ENCODE results near the gene POM121.
"Not testable (repeated sequence)": the region's sequence is repeated elsewhere in the genome, so short reads cannot be mapped to it uniquely, and the experiment has no call there.

POM121 gene

DNA sequence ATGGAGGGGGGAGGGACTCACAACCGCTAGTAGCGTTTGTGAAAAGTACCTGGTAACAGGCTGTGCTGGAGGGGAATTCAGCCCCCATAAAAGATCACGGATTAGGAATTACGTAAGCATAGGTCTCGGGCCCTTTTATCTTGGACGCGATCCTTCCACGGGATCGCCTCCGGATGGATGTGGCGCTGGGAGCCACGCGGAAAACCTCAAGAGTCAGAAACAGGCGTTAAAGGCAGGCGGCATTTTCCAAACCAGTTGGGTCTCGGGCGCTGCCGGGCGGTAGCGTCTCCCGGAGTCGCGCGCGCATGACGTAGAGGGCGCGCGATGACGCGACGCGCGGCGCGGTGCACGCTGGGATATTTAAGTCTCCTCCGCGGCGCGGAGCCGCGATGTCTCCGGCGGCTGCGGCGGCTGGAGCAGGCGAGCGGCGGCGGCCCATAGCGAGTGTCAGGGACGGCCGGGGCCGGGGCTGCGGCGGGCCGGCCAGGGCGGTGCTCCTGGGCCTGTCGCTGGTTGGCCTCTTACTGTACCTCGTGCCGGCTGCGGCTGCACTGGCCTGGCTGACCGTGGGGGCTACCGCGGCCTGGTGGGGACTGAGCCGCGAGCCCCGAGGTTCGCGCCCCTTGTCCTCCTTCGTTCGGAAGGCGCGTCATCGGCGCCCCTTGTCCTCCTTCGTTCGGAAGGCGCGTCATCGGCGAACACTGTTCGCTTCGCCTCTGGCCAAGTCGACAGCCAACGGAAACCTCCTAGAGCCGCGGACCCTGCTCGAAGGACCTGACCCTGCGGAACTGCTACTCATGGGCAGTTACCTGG lies at the start of gene POM121:
TSS of gene POM121 (plus strand) at position 363 of the 813 bp plus-strand sequence. CDS start at position 390, 27 bp downstream.
- peak; percentile 74 for DNase-seq (ENCODE audit: low read depth)

DNA sequence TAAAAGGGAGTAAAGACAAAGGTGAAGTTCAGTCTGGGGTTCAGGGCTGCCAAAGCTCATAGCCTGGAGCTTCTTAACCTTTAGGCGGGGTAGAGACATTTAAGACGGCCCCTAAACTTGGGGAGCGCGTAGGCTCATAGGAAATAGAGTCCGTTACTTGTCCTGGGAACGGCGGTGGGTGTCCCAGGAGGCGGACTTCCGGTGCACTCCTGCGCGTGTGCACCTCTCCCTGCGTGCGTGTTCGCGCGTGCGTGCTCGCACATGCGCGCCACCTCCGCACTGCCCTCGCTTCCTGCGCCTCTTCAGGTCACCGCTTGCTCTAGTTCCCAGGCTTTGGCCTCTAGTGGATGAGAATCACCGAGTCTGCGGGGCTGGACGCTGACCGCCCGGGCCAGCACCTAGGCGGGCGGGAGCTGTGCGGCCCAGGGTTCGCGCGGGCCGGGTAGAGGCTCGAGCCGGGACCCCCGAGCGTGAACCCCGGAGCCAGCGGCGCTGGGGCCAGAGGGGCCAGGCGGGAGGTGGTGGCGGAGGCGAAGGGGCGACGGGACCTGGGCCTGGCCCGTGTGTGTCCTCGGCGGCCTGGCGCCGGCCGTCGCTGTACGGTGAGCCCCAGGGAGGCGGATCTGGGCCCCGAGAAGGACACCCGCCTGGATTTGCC lies 45.7 kb upstream of the POM121 start:
- DNase-seq (ENCODE audit: low read depth) = peak; percentile 64

DNA sequence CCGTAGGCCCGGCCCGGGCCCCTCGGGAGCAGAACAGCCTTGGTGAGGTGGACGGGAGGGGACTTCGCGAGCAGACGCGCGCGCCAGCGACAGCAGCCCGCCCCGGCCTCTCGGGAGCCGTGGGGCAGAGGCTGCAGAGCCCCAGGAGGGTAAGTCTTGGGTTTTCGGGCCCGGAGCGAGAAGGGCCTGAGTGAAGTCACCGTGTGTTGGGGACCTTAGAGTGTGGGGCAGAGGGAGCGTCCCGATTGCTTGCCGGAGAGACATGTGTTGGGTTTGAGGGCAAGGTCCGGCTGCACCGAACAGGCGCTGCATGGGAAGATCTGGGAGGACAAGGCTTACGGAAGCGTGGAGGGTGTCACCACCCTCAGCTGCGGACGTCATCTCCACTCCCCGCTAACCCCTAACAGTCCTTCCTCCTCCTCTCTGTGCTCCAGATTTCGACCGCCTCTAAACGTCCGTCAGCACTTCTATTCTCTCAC lies 45.1 kb upstream of the POM121 start:
- DNase-seq (ENCODE audit: low read depth) = peak; percentile 23

DNA sequence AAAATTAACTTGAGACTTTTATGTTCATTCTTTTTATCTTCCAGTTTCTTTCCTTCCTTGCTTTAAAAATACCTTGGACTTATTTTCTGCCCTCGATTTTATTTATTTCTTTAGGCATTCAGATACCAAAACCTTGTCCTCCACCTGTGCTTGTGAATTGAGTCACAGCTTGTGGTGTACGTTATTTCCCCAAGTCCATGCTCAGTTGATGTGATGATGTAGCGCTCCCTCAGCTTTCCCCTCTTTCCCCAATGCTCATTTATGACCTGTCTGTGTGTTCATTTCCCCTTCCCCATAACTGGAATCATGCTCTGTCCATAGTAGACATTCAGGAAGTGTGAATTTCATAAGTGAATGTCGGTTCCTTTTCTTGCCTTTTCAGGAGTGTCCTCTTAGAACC lies 33.1 kb upstream of the POM121 start:
- DNase-seq (ENCODE audit: low read depth) = not testable (repeated sequence)

DNA sequence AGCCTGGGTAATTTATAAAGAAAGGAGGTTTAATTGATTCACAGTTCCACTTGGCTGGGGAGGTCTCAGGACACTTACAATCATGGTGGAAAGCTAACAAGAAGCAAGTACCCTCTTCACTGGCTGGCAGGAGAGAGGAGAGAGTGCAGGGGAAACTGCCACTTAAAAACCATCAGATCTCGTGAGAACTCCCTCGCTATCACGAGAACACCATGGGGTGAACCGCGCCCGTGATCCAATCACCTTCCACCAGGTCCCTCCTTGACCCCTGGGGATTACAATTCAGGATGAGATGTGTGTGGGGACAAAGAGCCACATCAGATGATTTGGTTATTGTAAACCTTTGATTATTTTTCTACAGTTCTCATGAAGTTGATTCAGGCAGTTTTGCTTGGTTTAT lies 20.2 kb upstream of the POM121 start:
- not testable (repeated sequence) for DNase-seq (ENCODE audit: low read depth)

DNA sequence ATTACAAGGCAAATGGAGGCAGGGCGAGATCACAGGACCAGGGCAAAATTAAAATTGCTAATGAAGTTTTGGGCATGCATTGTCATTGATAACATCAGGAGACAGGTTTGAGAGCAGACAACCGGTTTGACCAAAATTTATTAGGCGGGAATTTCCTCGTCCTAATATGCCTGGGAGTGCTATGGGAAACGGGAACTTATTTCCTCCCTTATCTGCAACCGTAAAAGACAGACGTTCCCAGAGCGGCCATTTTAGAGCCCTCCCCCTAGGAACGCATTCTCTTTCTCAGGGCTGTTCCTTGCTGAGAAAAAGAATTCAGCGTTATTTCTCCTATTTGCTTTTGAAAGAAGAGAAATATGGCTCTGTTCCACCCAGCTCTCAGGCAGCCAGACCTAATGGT lies 16.5 kb upstream of the POM121 start:
- not testable (repeated sequence) for DNase-seq (ENCODE audit: low read depth)

DNA sequence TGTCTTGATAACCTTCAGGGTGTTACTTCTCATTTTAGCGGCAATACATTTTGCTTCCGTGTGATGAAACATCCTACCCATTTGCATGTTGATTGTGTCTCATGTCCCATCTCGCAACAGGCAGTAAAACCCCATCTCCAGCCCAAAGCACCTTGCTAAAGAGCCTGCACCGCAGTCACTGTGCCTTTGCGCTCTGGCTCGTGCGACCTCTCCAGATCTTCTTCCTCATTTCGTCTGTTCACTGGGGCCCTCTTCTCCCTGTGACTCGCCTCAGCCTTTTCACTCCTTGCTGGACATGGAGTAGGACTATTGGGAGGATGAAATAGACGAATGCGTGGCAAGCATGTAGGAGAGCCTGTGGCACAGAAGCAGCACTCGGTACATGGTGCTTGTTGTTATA lies 13.5 kb upstream of the POM121 start:
- DNase-seq (ENCODE audit: low read depth) = not testable (repeated sequence)

DNA sequence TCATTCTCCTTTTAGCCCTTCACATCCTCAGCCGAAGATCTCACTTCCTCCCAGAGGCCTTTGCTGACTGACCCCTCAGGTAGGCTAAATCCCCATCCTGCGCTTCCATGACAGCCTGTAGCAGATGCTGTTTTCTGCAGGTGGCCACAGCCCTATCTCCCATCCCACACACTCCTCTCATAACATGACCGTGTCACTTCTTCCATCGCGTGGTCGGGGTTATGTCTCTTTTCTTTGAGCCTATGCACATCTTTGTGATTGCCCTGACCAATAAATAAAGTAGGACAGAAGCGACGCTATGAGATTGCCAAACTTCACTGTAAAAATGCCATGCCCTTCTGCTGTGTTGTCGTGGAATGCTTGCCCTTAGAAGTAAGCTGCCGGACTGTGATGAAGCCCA lies 11.1 kb upstream of the POM121 start:
- DNase-seq (ENCODE audit: low read depth) = not testable (repeated sequence)

DNA sequence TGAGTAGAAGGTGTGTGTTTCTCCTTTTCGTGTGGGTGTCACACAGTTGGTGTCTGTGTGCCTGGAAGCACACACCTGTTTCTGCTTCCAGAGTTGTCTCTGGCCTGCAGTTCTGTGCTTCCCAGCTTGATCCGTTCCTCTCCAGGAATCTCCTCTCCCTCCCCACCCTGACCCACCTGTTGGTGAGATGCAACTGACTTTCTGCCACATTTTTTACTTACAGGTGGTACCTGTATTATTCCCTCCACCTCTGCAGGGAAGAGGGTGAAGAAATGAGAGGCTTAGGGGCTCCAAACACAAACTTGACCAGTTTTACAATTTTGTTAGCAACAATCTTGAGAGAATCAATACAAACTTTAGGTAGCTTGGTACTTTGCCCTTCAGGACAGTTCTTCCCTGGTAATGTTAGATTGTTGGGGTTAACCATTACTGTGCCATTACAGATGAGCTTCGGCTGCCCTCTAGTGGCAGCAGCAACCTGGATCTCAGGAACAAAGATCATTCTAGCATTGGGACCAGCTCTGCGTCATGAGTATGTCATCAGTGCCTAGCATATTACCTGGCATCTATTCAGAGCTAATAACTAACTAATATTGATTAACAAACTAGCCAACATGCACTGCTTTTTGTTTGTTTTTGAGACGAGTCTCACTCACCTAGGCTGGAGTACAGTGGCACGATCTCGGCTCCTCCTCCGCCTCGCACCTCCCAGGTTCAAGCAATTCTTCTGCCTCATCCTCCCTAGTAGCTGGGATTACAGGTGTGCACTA lies 10.0 kb upstream of the POM121 start:
- peak; percentile 44 for DNase-seq (ENCODE audit: low read depth)

DNA sequence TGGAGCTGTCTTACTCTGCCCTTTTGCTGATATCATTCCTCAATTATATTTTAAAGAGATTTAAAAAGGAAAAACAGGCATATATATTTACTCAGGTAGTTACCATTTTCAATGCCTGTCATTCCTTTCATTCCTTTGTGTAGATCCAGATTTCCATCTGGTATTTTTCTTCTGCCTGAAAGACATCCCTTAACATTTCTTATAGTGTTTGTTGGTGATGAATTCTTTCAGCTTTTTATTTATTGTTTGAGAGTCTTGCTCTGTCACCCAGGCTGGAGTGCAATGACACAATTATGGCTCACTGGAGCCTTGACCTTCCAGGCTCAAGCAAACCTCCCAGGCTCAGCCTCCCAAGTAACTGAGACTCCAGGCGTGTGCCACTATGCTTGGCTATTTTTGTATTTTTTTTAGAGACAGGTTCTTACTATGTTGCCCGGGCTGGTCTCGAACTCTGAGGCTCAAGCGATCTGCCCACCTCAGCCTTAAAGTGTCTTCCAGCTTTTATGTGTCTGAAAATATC lies 5.6 kb upstream of the POM121 start:
- DNase-seq (ENCODE audit: low read depth) = no peak

DNA sequence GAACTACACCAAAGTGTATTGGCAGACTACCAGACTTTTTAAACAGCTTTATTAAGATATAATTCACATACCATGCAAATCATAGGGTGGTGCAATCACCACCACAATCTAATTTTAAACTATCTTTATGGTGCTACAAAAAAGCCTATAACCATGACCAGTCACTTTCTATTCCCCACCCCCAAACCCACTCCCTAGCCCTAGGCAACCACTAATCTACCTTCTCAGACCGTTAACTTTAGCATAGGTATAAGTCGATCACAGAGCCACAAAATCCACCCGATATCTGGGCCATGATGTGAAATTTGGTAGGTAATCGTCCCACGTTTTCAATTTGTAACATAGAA lies 536 bp upstream of the POM121 start:
- no peak for DNase-seq (ENCODE audit: low read depth)

DNA sequence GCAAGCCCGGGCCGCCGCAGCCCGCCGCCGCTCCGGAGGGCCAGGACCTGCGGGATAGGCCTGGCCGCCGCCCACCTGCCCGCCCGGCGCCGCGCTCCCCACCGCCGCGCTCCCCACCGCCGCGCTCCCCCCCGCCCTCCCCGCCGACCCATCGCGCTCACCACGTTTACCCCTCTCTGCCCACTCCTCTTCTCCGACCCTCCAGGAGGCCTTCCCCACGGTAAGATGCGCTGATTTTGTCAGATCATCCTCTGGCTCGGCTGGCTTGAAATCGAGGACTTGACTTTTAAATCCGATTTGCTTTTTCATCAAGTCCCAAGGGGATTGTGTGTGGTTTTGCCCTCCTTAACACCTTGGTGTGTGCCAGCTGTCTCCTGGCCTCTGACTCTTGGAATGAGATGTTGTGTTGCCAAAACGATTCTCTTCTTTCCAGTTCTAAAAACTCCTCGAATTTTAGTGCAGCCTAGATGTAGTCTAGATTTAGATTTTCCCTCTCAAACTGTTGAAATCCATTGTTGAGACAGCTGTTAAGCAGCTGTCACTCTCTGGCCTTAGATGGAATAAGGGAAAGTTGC lies 738 bp downstream of the POM121 start:
- DNase-seq (ENCODE audit: low read depth) = no peak

DNA sequence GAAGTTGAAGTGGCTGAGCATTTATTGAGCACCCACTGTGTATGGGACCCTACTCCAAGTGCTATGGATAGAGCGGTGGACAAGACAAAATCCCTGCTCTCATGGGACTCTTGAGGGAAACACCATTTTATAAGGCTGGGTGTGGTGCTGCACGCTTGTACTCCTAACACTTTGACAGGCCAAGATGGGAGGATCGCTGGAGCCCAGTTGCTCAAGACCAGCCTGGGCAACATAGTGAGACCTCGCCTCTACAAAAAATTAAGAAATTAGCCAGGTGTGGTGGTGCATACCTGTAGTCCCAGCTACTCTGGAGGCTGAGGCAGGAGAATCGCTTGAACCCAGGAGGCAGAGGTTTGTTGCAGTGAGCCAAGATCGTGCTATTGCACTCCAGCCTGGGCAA lies 2.9 kb downstream of the POM121 start:
- DNase-seq (ENCODE audit: low read depth) = not testable (repeated sequence)

DNA sequence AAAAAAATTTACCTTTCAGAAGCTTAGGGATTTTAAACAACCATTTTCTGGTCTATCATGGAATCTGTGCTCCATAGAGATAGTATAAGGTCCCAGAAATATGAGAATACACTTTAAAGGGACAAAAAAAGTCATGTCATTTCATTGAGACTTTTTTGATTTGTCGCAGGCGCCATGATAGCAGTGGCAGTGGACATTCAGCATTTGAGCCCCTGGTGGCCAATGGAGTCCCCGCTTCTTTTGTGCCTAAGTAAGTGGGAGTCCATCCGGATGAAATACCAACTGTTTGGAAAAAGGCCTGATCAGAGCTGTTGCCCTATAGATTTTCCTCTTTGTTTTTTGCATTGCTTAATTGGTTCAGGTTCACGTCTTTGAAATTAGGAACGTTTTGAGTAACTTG lies 3.3 kb downstream of the POM121 start:
- DNase-seq (ENCODE audit: low read depth) = not testable (repeated sequence)

DNA sequence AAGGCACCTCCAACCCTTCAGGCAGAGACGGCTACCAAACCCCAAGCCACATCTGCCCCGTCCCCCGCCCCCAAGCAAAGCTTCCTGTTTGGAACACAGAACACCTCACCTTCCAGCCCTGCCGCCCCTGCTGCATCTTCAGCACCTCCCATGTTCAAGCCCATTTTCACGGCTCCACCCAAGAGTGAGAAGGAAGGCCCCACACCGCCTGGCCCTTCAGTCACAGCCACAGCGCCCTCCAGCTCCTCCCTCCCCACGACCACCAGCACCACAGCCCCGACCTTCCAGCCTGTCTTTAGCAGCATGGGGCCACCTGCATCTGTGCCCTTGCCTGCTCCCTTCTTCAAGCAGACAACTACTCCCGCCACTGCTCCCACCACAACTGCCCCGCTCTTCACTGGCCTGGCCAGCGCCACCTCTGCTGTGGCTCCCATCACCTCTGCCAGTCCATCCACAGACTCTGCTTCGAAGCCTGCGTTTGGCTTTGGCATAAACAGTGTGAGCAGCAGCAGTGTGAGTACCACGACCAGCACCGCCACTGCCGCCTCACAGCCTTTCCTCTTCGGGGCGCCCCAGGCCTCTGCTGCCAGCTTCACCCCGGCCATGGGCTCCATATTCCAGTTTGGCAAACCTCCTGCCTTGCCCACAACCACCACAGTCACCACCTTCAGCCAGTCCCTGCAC lies 17.3 kb downstream of the POM121 start:
- DNase-seq (ENCODE audit: low read depth) = not testable (repeated sequence)

DNA sequence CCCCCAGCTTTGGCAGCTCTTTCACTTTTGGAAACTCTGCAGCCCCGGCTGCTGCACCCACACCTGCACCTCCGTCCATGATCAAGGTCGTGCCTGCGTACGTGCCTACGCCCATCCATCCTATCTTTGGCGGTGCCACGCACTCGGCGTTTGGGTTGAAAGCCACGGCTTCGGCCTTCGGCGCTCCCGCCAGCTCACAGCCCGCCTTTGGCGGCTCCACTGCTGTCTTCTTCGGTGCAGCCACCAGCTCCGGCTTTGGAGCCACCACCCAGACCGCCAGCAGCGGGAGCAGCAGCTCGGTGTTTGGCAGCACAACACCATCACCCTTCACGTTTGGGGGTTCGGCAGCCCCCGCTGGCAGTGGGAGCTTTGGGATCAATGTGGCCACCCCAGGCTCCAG lies 18.1 kb downstream of the POM121 start:
- not testable (repeated sequence) for DNase-seq (ENCODE audit: low read depth)

DNA sequence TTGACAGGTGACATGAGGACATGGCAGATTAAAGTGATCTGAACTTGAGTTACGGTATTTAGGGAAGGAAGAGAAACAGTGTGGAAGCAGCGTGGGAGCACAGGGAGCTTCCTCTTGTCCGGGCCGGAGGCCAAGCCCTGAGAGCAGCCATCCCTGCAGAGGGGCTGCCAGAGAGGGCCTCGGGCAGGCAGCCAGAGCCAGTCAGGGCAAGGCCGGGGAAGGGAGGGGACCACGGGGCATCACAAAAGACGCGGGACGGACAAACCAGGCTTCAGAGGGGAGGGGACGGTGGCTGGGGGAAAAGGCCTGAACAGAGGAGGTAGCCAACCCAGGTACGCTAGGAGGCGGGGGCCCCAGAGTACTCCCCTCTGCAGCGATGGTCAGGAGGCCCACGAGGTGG lies 20.0 kb downstream of the POM121 start:
- DNase-seq (ENCODE audit: low read depth) = not testable (repeated sequence)

DNA sequence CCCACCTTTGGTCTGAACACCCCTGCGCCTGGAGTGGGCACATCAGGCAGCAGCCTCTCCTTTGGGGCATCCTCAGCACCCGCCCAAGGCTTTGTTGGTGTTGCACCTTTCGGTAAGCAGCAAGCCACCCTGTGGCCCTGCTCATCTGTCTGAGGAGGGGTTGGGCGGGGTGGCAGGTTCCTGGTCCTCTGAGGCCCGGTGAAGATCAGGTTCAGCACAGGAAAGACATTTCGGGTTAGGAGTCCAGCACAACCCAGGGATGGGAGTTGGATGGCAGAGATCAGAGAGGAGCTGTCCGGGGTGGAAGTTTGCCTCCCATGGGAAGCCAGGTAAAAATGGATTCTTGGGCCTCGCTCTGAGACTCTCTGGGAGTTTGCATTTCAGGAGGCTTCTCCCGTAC lies 20.7 kb downstream of the POM121 start:
- not testable (repeated sequence) for DNase-seq (ENCODE audit: low read depth)

DNA sequence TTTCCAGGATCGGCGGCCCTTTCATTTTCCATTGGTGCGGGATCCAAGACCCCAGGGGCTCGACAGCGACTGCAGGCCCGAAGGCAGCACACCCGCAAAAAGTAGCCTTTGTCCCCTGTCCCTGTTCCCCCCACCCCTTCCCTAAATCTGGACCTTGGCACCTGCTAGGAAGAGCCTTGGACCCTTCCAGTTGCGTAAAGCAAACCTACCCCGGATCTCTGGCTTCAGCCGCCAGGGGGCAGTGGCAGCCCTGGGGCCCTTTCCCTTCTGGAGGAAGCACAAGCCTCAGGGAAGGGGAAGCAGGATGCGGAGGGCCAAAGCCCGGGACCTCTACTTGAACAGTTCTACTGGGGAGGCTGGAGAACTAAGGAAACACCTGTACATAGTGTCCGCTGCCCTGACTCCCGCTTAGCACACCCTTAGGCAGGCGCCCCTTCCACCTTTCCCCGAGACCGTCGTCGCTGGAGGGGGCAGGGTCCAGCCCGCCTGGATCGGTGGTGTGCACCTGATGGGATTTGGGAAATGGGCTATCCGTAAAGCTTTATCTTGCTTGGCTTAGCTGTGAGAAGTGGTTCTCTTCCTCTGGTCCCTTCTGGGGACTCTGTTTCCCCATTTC lies 21.3 kb downstream of the POM121 start:
- not testable (repeated sequence) for DNase-seq (ENCODE audit: low read depth)

DNA sequence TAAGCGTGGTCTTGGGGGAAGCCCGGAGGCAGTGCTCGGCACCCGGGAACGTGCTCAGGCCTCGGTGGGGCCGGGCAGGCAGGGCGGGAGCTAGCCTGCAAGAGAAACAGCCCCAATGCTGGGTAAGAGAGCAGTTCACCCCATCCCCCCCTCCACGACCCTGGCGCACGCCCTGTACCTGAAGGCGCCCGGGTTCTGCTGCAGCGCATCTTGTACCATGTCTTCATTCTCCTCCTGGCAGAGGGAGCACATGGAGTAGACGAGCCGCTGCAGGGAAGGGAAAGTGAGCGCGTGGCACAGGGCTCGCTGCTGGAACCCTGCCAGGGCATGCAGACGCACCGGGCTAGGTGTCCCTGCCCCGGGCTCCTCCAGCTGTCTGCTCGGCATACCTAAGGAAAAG lies 23.8 kb downstream of the POM121 start:
- not testable (repeated sequence) for DNase-seq (ENCODE audit: low read depth)

DNA sequence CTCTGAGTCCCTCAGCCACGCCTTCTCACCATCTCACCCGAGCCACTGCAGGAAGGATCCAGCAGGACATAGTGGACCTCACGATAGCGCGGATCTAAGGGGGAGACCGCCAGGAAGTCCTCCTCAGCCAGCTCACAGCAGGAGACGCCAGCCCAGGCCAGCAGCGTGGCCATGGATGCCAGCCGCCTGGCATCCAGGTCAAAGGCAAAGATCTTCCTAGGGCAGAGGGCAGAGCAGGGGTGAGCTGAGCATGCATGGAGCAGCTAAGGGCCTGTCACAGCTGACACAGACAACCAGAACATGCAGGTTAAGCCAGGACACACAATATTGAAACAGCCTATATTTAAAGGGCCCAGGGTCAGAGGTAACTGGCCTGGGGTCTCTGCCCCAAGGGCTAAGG lies 24.4 kb downstream of the POM121 start:
- not testable (repeated sequence) for DNase-seq (ENCODE audit: low read depth)

All from stimulated activated CD4-positive, alpha-beta T cell treated with anti-CD3 and anti-CD28 coated beads, Interleukin-2, amount 100 ng/mL, for 4 hours (primary cell).